Ascending aorta (tissue), 2 donors: ENCODE results near the gene AGPAT4. TPM values are rescaled to one million over a fixed set of nuclear protein-coding genes. Genes with fewer than 3 reads are reported as not detected.

Source experiments
- DNase-seq, 2 donors: peaks; one replicate each; pipeline ENCODE4 v3.0.0-alpha.2; 2019; ENCODE audit warnings: low spot score in 2 of 2
- H3K27ac ChIP-seq, 2 donors: fragments of 200-600 bp; sonication (generic); one replicate each; pipeline ENCODE4 v1.5.1; 2016 to 2017; ENCODE audit warnings: mild to moderate bottlenecking in 1 of 2
- H3K27me3 ChIP-seq: fragments of 200-600 bp; sonication (generic); one replicate; pipeline ENCODE4 v1.5.1; 2017
- H3K36me3 ChIP-seq, 2 donors: fragments of 200-600 bp; sonication (generic); one replicate each; pipeline ENCODE4 v1.5.1; 2016
- H3K4me1 ChIP-seq, 2 donors: fragments of 200-600 bp; sonication (generic); one replicate each; pipeline ENCODE4 v1.5.1; 2016 to 2017; ENCODE audit warnings: mild to moderate bottlenecking in 1 of 2
- H3K4me3 ChIP-seq, 2 donors: fragments of 200-600 bp; sonication (generic); one replicate each; pipeline ENCODE4 v1.5.1; 2016 to 2017; ENCODE audit warnings: mild to moderate bottlenecking in 1 of 2
- H3K9me3 ChIP-seq, 2 donors: fragments of 200-600 bp; sonication (generic); one replicate each; pipeline ENCODE4 v1.5.1; 2016
- CTCF ChIP-seq, 3 experiments: fragments of 200-600 bp in 2 of 3; fragments of 450-650 bp in 1 of 3; sonication (generic) in 2 of 3; IDR thresholded peaks; one replicate each; pipeline ENCODE4 v1.5.1; 2016 to 2019; ENCODE audit warnings: antibody characterized with exemption in 3 of 3, mild to moderate bottlenecking in 1 of 3, moderate library complexity in 1 of 3
- intact Hi-C: fragments of 100-400 bp; cut with DNase I; formaldehyde crosslinking; loops from one replicate; pipeline ENCODE4 v1.15.1; 2023
- total RNA-seq: library from RNA; depleted of rRNA; stranded (reverse); fragments of >200 nt; gene quantifications from one replicate; pipeline ENCODE4 v1.1.0, GENCODE V29; 2016

AGPAT4 gene
- total RNA-seq, 1 donor from 2014 or later: 6.8 TPM

GRCh38 chr6:161302949-161303348, 29.1 kb upstream of the AGPAT4 start:
- no peaks in the 10 kb centered on the region for H3K36me3 ChIP-seq
- no peak for TF ChIP-seq CTCF (IDR thresholded peaks at IDR 0.05)
- H3K9me3 ChIP-seq: no peaks in the 10 kb centered on the region
- intact Hi-C loops: no loop called here
- DNase-seq: no peak
- no peak overlapping the region for H3K27ac ChIP-seq
- H3K4me3 ChIP-seq: no peak overlapping the region
- no peaks in the 10 kb centered on the region for H3K27me3 ChIP-seq
- H3K4me1 ChIP-seq: no peaks in the 10 kb centered on the region

- no peaks in the 10 kb centered on the region for H3K27me3 ChIP-seq
- intact Hi-C loops: no loop called here
Measured at GRCh38 chr6:161301338-161301737, 27.5 kb upstream of the AGPAT4 start.

GRCh38 chr6:161300823-161301222, 27.0 kb upstream of the AGPAT4 start:
- Histone ChIP-seq H3K27me3 (no peaks in the 10 kb centered on the region), H3K36me3 (no peaks in the 10 kb centered on the region), H3K4me1 (no peaks in the 10 kb centered on the region), H3K4me3 (no peak overlapping the region), H3K9me3 (no peaks in the 10 kb centered on the region), H3K27ac (no peak overlapping the region)
- DNase-seq: no peak
- no peak for TF ChIP-seq CTCF (IDR thresholded peaks at IDR 0.05)
- intact Hi-C loops: no loop called here

More at GRCh38 chr6:161301338-161301737, 27.5 kb upstream of the AGPAT4 start:
- H3K36me3 ChIP-seq: no peaks in the 10 kb centered on the region
- H3K9me3 ChIP-seq: no peaks in the 10 kb centered on the region
- H3K4me3 ChIP-seq: no peak overlapping the region
- H3K4me1 ChIP-seq: no peaks in the 10 kb centered on the region
- H3K27ac ChIP-seq: no peak overlapping the region
- no peak for TF ChIP-seq CTCF (IDR thresholded peaks at IDR 0.05)
- no peak for DNase-seq

- Histone ChIP-seq H3K27ac (no peak overlapping the region), H3K36me3 (no peaks in the 10 kb centered on the region), H3K9me3 (no peaks in the 10 kb centered on the region), H3K4me1 (no peaks in the 10 kb centered on the region), H3K27me3 (no peaks in the 10 kb centered on the region), H3K4me3 (no peak overlapping the region)
- DNase-seq: no peak
- no peak for TF ChIP-seq CTCF (IDR thresholded peaks at IDR 0.05)
- intact Hi-C loops: no loop called here
Measured at GRCh38 chr6:161299726-161300125, 25.9 kb upstream of the AGPAT4 start.

- no peaks in the 10 kb centered on the region for H3K36me3 ChIP-seq
- no peaks in the 10 kb centered on the region for H3K4me1 ChIP-seq
- DNase-seq: no peak
- H3K4me3 ChIP-seq: no peak overlapping the region
- H3K9me3 ChIP-seq: no peaks in the 10 kb centered on the region
- H3K27me3 ChIP-seq: no peaks in the 10 kb centered on the region
- intact Hi-C loops: no loop called here
- no peak overlapping the region for H3K27ac ChIP-seq
- no peak for TF ChIP-seq CTCF (IDR thresholded peaks at IDR 0.05)
Measured at GRCh38 chr6:161295784-161296183, 21.9 kb upstream of the AGPAT4 start.

- Histone ChIP-seq H3K4me1 (no peaks in the 10 kb centered on the region), H3K27me3 (no peaks in the 10 kb centered on the region), H3K9me3 (no peaks in the 10 kb centered on the region), H3K4me3 (no peak overlapping the region), H3K27ac (no peak overlapping the region), H3K36me3 (no peaks in the 10 kb centered on the region)
- TF ChIP-seq CTCF (IDR thresholded peaks at IDR 0.05): no peak
- intact Hi-C loops: no loop called here
- no peak for DNase-seq
Measured at GRCh38 chr6:161292650-161293281, 18.9 kb upstream of the AGPAT4 start.
